ENCODE data around the gene RGS11. TPM values are rescaled to one million over a fixed set of nuclear protein-coding genes. Genes with fewer than 3 reads are reported as not detected.

Gene RGS11
- total and polyA plus RNA-seq, 9 of the 15 experiments (the other 6 are each of a cell fraction or from before 2014, with no cell fraction given): not detected

- TF ChIP-seq MXD1 (CRISPR knock-in tag; IDR thresholded peaks at IDR 0.05; ENCODE audit: borderline replicate concordance, poor library complexity, severe bottlenecking) (no peak), ETS2 (tag; IDR thresholded peaks at IDR 0.05; ENCODE audit: borderline replicate concordance, poor library complexity, severe bottlenecking) (no peak), TCFL5 (CRISPR knock-in tag; conservative IDR thresholded peaks at IDR 0.05) (no peak), STAT5A (IDR thresholded peaks at IDR 0.05; ENCODE audit: borderline replicate concordance, low read length) (no peak), MYNN (IDR thresholded peaks at IDR 0.05) (no peak), MYNN (CRISPR knock-in tag; IDR thresholded peaks at IDR 0.05) (no peak)
These were observed 38.6 kb upstream of the RGS11 start (continued) for GRCh38 chr16:314351-314750.

GRCh38 chr16:311725-312124 is 36.0 kb upstream of the RGS11 start:
- no peaks in the 10 kb centered on the region for H3K9me3 ChIP-seq (replicated peaks; ENCODE audit: control insufficient read depth, insufficient read depth, low read depth, low read length)
- POLR2A ChIA-PET: interaction anchor here (1.0 kb wide), 1 partner anchor 17 kb away, joined by 4 read pairs; no protein-coding TSS in a partner anchor
- CTCF ChIA-PET (ENCODE audit: low intra/inter-chr PET ratio): no interaction called here

More at GRCh38 chr16:311725-312124, 36.0 kb upstream of the RGS11 start:
- Histone ChIP-seq H3K36me3 (ENCODE audit: control insufficient read depth, insufficient read depth, low read length) (peaks cover 71% of the 10 kb centered on the region; the same call in 2 of the 3 replicates), H4K20me1 (replicated peaks; ENCODE audit: control insufficient read depth, insufficient read depth, low read length) (peaks cover 13% of the 10 kb centered on the region; the same call in 1 of the 2 replicates), H2AFZ (ENCODE audit: low read depth, low read length) (no peak overlapping the region), H3K9me1 (ENCODE audit: control insufficient read depth, insufficient read depth, low read length) (no peaks in the 10 kb centered on the region), H3K27me3 (ENCODE audit: control insufficient read depth in 2 of 2, insufficient read depth in 2 of 2, low read length in 2 of 2) (no peaks in the 10 kb centered on the region), H3K4me1 (replicated peaks in 1 of 2; ENCODE audit: control insufficient read depth in 2 of 2, insufficient read depth in 2 of 2, low read length in 2 of 2) (peaks cover 0 to 17% of the 10 kb centered on the region in 2 experiments; a peak in 2 of 5 replicates), H3K27ac (ENCODE audit: extremely low read depth, low read depth, low read length) (no peak overlapping the region), H3K9ac (ENCODE audit: insufficient read depth in 1 of 2, low read depth in 2 of 2, low read length in 2 of 2) (no peak overlapping the region), H3K4me3 (no peak overlapping the region), H3K4me2 (ENCODE audit: insufficient read depth, low read length) (no peak overlapping the region), H3K79me2 (ENCODE audit: control insufficient read depth, insufficient read depth, low read length) (peaks cover 48% of the 10 kb centered on the region)
- no peak for DNase-seq (ENCODE audit: extremely low read depth in 1 of 4, low spot score in 3 of 4)
- 93% methylated on average over 12 of the region's 15 CpGs for WGBS (ENCODE audit: insufficient coverage, low coverage, missing lambda C conversion rate)
- ATAC-seq: no peak
- in situ Hi-C loops (cut with MboI): no loop called here
- no TSS peak for BruUV-seq (replicated peaks)
- TF ChIP-seq ARID2 (IDR thresholded peaks at IDR 0.05) (no peak), RBM22 (IDR thresholded peaks at IDR 0.05; ENCODE audit: low read depth, low read length, poor library complexity, severe bottlenecking) (no peak), PCBP1 (IDR thresholded peaks at IDR 0.05; ENCODE audit: low read depth, low read length, poor library complexity, severe bottlenecking) (no peak), HDAC1 (IDR thresholded peaks at IDR 0.05) (no peak), C11orf30 (IDR thresholded peaks at IDR 0.05; ENCODE audit: low read depth) (no peak), RAD21 (CRISPR knock-in tag; conservative IDR thresholded peaks at IDR 0.05 in 1 of 2, IDR thresholded peaks at IDR 0.05 in 1 of 2) (no peak)
- intact Hi-C loops (cut with micrococcal nuclease): no loop called here
- FAIRE-seq: no peak
